Activated CD4-positive, alpha-beta T cell treated with anti-CD3 and anti-CD28 coated beads for 48 hours (primary cell): ENCODE measurements around the gene ZNF414.

Experiments
- DNase-seq: peaks from one replicate; pipeline ENCODE4 v3.0.0-alpha.2; 2020

The ZNF414 gene

GRCh38 chr19:8461891-8462290 lies 52.1 kb downstream of the ZNF414 start:
- DNase-seq: no peak

DNA sequence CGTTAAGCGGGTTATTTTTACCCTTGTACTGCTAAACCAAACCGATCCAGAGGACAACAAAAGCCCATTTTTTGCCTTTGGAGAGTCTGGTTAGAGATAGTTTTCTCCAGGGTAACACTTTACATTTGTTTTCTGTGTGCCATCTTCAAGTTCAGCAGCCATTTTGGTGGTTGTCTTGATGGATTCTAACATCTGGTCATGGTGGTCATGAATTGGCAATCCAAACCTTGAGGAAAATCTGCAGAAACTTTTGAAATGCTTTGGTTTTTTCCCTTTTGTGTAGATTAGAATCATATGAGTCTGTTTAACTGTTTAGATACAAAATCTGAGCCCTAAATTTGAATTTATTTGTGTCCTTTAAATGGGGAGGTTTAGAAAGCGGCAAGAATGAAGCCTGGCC lies 52.6 kb downstream of the ZNF414 start:
- no peak for DNase-seq

- no peak for DNase-seq
Observed at GRCh38 chr19:8460516-8461298, 53.3 kb downstream of the ZNF414 start.
